HG02981 (cell line): Measurements from ENCODE around the gene SEC11A.

Experiments used
- ATAC-seq: cut with Tn5 transposase; IDR thresholded peaks from one replicate; pipeline ENCODE4 v1.9.1; 2021; ENCODE audit warnings: mild to moderate bottlenecking, moderate library complexity; ENCODE audit not compliant: unreplicated experiment

SEC11A gene

GRCh38 chr15:84685304-84685703, 30.6 kb downstream of the SEC11A start:
- ATAC-seq: no peak

GRCh38 chr15:84684092-84684491, 31.8 kb downstream of the SEC11A start:
- no peak for ATAC-seq

GRCh38 chr15:84681831-84682230, 34.1 kb downstream of the SEC11A start:
- ATAC-seq: no peak

- ATAC-seq: no peak
These were observed 44.7 kb downstream of the SEC11A start for GRCh38 chr15:84671211-84671610.

- ATAC-seq: no peak
These were observed 46.2 kb downstream of the SEC11A start for GRCh38 chr15:84669726-84670125.

GRCh38 chr15:84668221-84668982, 47.5 kb downstream of the SEC11A start:
- ATAC-seq: no peak

GRCh38 chr15:84666373-84666772, 49.6 kb downstream of the SEC11A start:
- ATAC-seq: no peak

- ATAC-seq: no peak
These were observed 54.9 kb downstream of the SEC11A start for GRCh38 chr15:84661001-84661400.

- ATAC-seq: no peak
These were observed 55.8 kb downstream of the SEC11A start for GRCh38 chr15:84659904-84660781.

- ATAC-seq: no peak
These were observed 57.0 kb downstream of the SEC11A start for GRCh38 chr15:84658788-84659411.

- peak; percentile 68 for ATAC-seq
These were observed 57.7 kb downstream of the SEC11A start, which contains the start of gene NMB for GRCh38 chr15:84658080-84658787. Gene NMB (minus strand): TSS chr15:84658199. CDS start chr15:84658152, 47 bp downstream.

- ATAC-seq: peak; percentile 3
These were observed 58.2 kb downstream of the SEC11A start for GRCh38 chr15:84657748-84658079.

GRCh38 chr15:84656972-84657371, 59.0 kb downstream of the SEC11A start:
- no peak for ATAC-seq

GRCh38 chr15:84654689-84655453, 61.1 kb downstream of the SEC11A start:
- peak; percentile 23 for ATAC-seq

GRCh38 chr15:84653910-84654688, 61.8 kb downstream of the SEC11A start, which contains the start of gene WDR73:
Gene WDR73 (minus strand): TSS chr15:84654283. CDS start chr15:84654274, 9 bp downstream.
- peak; percentile 79 for ATAC-seq

GRCh38 chr15:84653584-84653909, 62.4 kb downstream of the SEC11A start:
- no peak for ATAC-seq

GRCh38 chr15:84649706-84650105, 66.2 kb downstream of the SEC11A start:
- ATAC-seq: no peak

- no peak for ATAC-seq
These were observed 67.4 kb downstream of the SEC11A start for GRCh38 chr15:84648539-84648938.

- no peak for ATAC-seq
These were observed 68.2 kb downstream of the SEC11A start for GRCh38 chr15:84647726-84648125.
